ENCODE results near the gene LUZP1.

The LUZP1 gene

DNA sequence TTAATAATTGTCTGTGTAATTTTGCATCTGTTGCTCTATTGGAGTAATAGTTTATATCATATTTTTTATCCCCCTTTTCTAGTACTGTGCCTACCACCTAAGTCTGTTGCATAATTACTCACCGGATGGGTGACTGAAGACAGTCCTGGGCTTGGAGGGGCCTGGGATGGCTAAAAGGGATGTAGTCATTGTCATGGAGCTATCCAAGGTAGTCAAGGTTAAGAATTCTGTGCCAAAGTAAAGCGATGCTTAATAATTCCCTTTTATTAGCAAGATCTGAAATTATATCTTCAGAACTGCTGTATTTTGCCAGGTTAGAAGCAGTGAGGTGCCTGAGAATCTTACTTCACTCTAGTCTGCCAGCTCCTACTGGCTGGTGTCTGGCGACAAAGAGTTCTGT is 87.8 kb downstream of the LUZP1 start:
- DNase-seq, result no peak

DNA sequence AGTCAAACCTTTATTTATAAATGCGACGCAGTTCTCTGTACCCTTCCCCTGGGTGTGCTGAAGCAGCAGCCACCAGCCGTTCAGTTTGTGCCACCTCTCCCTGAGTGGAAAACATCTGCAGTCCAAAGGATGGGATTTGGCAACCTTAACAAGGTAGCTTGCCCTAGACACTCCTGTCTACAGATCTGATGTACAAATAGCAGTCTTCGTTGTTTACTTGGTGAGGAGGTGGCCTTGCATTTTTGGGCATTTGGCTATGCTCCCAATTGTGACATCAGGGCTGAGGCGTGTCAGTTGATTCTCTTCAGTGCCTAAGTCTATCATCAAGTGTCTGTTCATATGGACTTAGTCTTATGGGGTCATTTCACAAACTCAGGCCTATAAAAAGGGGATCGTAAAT is 89.6 kb downstream of the LUZP1 start:
- no peak for DNase-seq

DNA sequence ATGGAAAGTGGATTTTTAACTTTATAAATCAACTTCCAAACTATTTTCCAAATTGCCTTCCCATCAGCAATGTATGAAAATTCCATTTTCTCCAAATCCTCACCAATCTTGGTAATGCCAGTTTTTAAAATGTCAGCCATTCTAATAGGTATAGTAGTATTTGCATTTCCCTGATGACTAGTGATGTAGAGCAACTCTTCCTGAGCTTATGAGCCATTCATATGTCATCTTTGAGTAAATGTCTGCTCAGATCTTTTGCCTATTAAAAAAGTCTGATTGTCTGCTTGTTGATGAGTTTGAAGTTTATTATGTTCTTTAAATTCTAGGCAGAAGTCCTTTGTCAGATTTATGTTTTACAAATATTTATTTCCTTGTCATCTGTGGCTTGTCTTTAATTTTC is 94.6 kb downstream of the LUZP1 start:
- no peak for DNase-seq

GRCh38 chr1:23069675-23070074 is 99.0 kb downstream of the LUZP1 start:
- DNase-seq, result no peak

- DNase-seq, result no peak
These were observed 99.5 kb downstream of the LUZP1 start for GRCh38 chr1:23069149-23069548.

GRCh38 chr1:23066075-23066474 is 102.6 kb downstream of the LUZP1 start:
- no peak for DNase-seq

GRCh38 chr1:23065385-23065784 is 103.3 kb downstream of the LUZP1 start:
- DNase-seq, result no peak

GRCh38 chr1:23062271-23062670 is 106.4 kb downstream of the LUZP1 start:
- no peak for DNase-seq

- no peak for DNase-seq
These were observed 111.4 kb downstream of the LUZP1 start for GRCh38 chr1:23057301-23057700.

GRCh38 chr1:23051290-23051909 is 117.3 kb downstream of the LUZP1 start:
- DNase-seq, result no peak

GRCh38 chr1:23050201-23050600 is 118.5 kb downstream of the LUZP1 start:
- no peak for DNase-seq

GRCh38 chr1:23044035-23044434 is 124.6 kb downstream of the LUZP1 start:
- DNase-seq, result no peak

DNA sequence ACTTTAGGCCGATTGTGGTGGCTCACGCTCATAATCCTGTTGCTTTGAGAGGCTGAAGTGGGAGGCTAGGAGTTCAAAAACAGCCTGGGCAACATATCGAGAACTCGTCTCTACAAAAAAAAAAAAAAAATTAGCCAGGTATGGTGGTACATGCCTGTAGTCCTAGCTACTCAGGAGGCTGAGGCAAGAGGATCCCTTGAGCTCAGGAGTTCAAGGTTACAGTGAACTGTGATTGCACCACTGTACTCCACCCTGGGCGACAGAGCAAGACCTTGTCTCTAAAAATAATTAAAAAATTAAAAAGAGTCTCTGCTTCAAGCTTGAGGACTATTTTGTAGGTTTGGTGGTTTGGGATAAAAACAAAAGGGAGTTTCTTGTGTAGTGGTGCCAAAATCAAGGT is 128.1 kb downstream of the LUZP1 start:
- no peak for DNase-seq

GRCh38 chr1:23039308-23039826 is 129.3 kb downstream of the LUZP1 start:
- DNase-seq, result no peak

GRCh38 chr1:23037081-23037740 is 131.4 kb downstream of the LUZP1 start:
- DNase-seq, result no peak

- no peak for DNase-seq
These were observed 132.7 kb downstream of the LUZP1 start for GRCh38 chr1:23035823-23036452.
